Neural progenitor cell (in vitro differentiated cells): ENCODE results near the gene TRPT1. TPM values are rescaled to one million over a fixed set of nuclear protein-coding genes. Genes with fewer than 3 reads are reported as not detected.

ENCODE experiments used
- DNase-seq: peaks from one replicate; pipeline ENCODE4 v3.0.0-alpha.2; 2016; ENCODE audit warnings: low spot score
- H2AFZ ChIP-seq: fragments of 200-600 bp; sonication (generic); replicated peaks from 2 replicates; pipeline ENCODE4 v1.6.1; 2016; ENCODE audit warnings: antibody characterized with exemption
- H3F3A ChIP-seq: fragments of 200-600 bp; sonication (generic); 2 replicates; pipeline ENCODE4 v1.6.1; 2016; ENCODE audit warnings: antibody characterized with exemption, low read depth
- H3K27ac ChIP-seq: fragments of 200-600 bp; sonication (generic); 2 replicates; pipeline ENCODE4 v1.5.1; 2016; ENCODE audit warnings: mild to moderate bottlenecking
- H3K27me3 ChIP-seq: fragments of 200-600 bp; sonication (generic); 2 replicates; pipeline ENCODE4 v1.6.1; 2016; ENCODE audit warnings: mild to moderate bottlenecking, moderate library complexity
- H3K36me3 ChIP-seq: fragments of 200-600 bp; sonication (generic); 2 replicates; pipeline ENCODE4 v1.5.1; 2016
- H3K4me1 ChIP-seq: fragments of 200-600 bp; sonication (generic); 2 replicates; pipeline ENCODE4 v1.6.1; 2016; ENCODE audit warnings: mixed run types
- H3K4me2 ChIP-seq: fragments of 200-600 bp; sonication (generic); 2 replicates; pipeline ENCODE4 v1.6.1; 2016
- H3K4me3 ChIP-seq: fragments of 200-600 bp; sonication (generic); 2 replicates; pipeline ENCODE4 v1.5.1; 2016
- H3K79me2 ChIP-seq: fragments of 200-600 bp; sonication (generic); 2 replicates; pipeline ENCODE4 v1.6.1; 2016; ENCODE audit warnings: low read depth
- H3K9ac ChIP-seq: fragments of 200-600 bp; sonication (generic); 2 replicates; pipeline ENCODE4 v1.6.1; 2016
- H3K9me3 ChIP-seq: fragments of 200-600 bp; sonication (generic); 2 replicates; pipeline ENCODE4 v1.5.1; 2016; ENCODE audit warnings: low read depth
- H4K20me1 ChIP-seq: fragments of 200-600 bp; sonication (generic); 2 replicates; pipeline ENCODE4 v1.6.1; 2016; ENCODE audit warnings: low read depth
- H3K27ac Mint-ChIP-seq: 3 replicates; pipeline ENCODE4 v1.8.0; 2021; ENCODE audit warnings: mixed read lengths
- H3K27me3 Mint-ChIP-seq: 2 replicates; pipeline ENCODE4 v1.8.0; 2022; ENCODE audit warnings: low read depth, mild to moderate bottlenecking, inconsistent platforms, moderate library complexity, mixed read lengths; ENCODE audit not compliant: insufficient read depth
- H3K36me3 Mint-ChIP-seq: 3 replicates; pipeline ENCODE4 v1.8.0; 2021; ENCODE audit warnings: mixed read lengths
- H3K4me1 Mint-ChIP-seq: 3 replicates; pipeline ENCODE4 v1.8.0; 2021; ENCODE audit warnings: mixed read lengths
- H3K4me3 Mint-ChIP-seq: 3 replicates; pipeline ENCODE4 v1.8.0; 2021; ENCODE audit warnings: mild to moderate bottlenecking, moderate library complexity, mixed read lengths
- H3K9me3 Mint-ChIP-seq: 3 replicates; pipeline ENCODE4 v1.8.0; 2020; ENCODE audit warnings: mixed read lengths
- EZH2 ChIP-seq: fragments of 200-600 bp; sonication (generic); IDR thresholded peaks from 2 replicates; pipeline ENCODE4 v1.6.1; 2017; ENCODE audit warnings: antibody characterized with exemption, mild to moderate bottlenecking, moderate library complexity
- EZH2phosphoT487 ChIP-seq: fragments of 200-600 bp; sonication (generic); IDR thresholded peaks from 2 replicates; pipeline ENCODE4 v1.6.1; 2017; ENCODE audit warnings: antibody characterized with exemption
- total RNA-seq: library from RNA; depleted of rRNA; stranded (reverse); fragments of >200 nt; gene quantifications from 2 replicates; pipeline ENCODE4 v1.2.3, GENCODE V29; 2015; ENCODE audit warnings: low replicate concordance
- TF ChIP-seq, protein P1 (sequence below): fragments of 200-600 bp; sonication (generic); IDR thresholded peaks from 2 replicates; pipeline ENCODE4 v1.5.1; 2017; ENCODE audit warnings: antibody characterized with exemption, mild to moderate bottlenecking

TRPT1 gene
- total RNA-seq, 1 donor from 2014 or later: 17.5 TPM

DNA sequence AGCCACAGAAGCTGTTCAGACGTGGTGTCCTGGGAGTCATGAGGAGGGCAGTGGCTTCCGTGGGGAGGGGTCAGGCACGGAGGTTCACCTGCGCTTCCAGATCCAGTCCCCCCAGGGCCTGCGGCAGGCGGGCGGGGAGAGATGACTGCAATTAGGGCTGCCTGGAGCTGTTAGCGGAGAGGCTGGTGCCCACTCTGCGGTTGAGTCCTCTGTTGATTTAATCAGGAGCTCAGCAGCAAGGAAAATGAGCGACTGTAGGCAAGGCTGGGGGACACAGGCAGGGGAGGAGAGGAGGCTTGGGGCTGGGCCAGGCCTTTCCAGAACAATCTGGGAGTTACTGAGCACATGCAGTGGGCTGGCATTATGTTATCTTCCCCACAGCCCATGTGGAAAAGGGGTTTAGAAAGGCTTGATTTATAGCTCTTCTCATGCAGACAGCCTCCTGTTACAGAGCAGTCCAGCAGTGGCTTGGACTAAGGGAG lies 38.4 kb upstream of the TRPT1 start:
- no peak overlapping the region for H3K9ac ChIP-seq
- Mint-ChIP-seq H3K4me3 (no peak overlapping the region), H3K27ac (no peak overlapping the region)

DNA sequence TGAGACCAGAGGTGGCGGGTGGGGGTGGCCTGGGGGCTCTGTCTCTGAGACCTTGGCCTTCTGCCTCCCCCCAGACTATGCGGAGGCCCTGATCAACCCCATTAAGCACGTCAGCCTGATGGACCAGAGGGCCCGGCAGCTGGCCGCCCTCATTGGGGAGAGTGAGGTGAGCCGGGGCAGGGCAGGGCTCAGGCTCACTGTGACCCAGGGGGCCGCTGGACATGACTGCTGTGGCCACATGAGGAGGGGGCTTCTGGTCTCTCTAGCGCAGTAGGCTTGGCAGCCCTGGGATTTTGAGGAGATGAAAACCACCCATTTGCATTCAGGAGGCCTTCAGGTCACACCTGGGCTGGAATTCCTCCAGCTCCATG lies 37.9 kb upstream of the TRPT1 start:
- Mint-ChIP-seq H3K27me3 (peaks cover 12% of the 10 kb centered on the region), H3K36me3 (peaks cover 18% of the 10 kb centered on the region), H3K27ac (no peak overlapping the region), H3K9me3 (no peaks in the 10 kb centered on the region), H3K4me3 (no peak overlapping the region), H3K4me1 (peaks cover 15% of the 10 kb centered on the region)
- H3K9ac ChIP-seq: no peak overlapping the region
- H3K4me3 ChIP-seq: no peak overlapping the region
- H3K36me3 ChIP-seq: no peaks in the 10 kb centered on the region
- TF ChIP-seq EZH2 (no peak), EZH2phosphoT487 (no peak)
- TF ChIP-seq, protein P1, sequence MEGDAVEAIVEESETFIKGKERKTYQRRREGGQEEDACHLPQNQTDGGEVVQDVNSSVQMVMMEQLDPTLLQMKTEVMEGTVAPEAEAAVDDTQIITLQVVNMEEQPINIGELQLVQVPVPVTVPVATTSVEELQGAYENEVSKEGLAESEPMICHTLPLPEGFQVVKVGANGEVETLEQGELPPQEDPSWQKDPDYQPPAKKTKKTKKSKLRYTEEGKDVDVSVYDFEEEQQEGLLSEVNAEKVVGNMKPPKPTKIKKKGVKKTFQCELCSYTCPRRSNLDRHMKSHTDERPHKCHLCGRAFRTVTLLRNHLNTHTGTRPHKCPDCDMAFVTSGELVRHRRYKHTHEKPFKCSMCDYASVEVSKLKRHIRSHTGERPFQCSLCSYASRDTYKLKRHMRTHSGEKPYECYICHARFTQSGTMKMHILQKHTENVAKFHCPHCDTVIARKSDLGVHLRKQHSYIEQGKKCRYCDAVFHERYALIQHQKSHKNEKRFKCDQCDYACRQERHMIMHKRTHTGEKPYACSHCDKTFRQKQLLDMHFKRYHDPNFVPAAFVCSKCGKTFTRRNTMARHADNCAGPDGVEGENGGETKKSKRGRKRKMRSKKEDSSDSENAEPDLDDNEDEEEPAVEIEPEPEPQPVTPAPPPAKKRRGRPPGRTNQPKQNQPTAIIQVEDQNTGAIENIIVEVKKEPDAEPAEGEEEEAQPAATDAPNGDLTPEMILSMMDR: no peak
- DNase-seq: no peak
- H2AFZ ChIP-seq: no peak overlapping the region
- peaks cover 12% of the 10 kb centered on the region for H3F3A ChIP-seq
- H3K27me3 ChIP-seq: no peaks in the 10 kb centered on the region
- H3K27ac ChIP-seq: no peak overlapping the region
- H3K4me1 ChIP-seq: peaks cover 5% of the 10 kb centered on the region
- peaks cover 4% of the 10 kb centered on the region for H4K20me1 ChIP-seq
- no peaks in the 10 kb centered on the region for H3K9me3 ChIP-seq
- H3K4me2 ChIP-seq: no peak overlapping the region
- H3K79me2 ChIP-seq: no peaks in the 10 kb centered on the region

More for the DNA sequence above, 38.4 kb upstream of the TRPT1 start:
- peaks cover 17% of the 10 kb centered on the region for H3K4me1 Mint-ChIP-seq
- no peak overlapping the region for H2AFZ ChIP-seq
- no peak overlapping the region for H3K4me3 ChIP-seq
- peaks cover 7% of the 10 kb centered on the region for H3K4me1 ChIP-seq
- no peaks in the 10 kb centered on the region for H3K27me3 ChIP-seq
- no peaks in the 10 kb centered on the region for H3K9me3 Mint-ChIP-seq
- peaks cover 16% of the 10 kb centered on the region for H3K36me3 Mint-ChIP-seq
- no peaks in the 10 kb centered on the region for H3K79me2 ChIP-seq
- peaks cover 4% of the 10 kb centered on the region for H4K20me1 ChIP-seq
- no peaks in the 10 kb centered on the region for H3K9me3 ChIP-seq
- TF ChIP-seq, protein P1: no peak
- TF ChIP-seq EZH2phosphoT487 (no peak), EZH2 (no peak)
- no peak overlapping the region for H3K4me2 ChIP-seq
- peaks cover 17% of the 10 kb centered on the region for H3F3A ChIP-seq
- no peak overlapping the region for H3K27ac ChIP-seq
- no peak for DNase-seq
- H3K27me3 Mint-ChIP-seq: peaks cover 13% of the 10 kb centered on the region
- no peaks in the 10 kb centered on the region for H3K36me3 ChIP-seq

DNA sequence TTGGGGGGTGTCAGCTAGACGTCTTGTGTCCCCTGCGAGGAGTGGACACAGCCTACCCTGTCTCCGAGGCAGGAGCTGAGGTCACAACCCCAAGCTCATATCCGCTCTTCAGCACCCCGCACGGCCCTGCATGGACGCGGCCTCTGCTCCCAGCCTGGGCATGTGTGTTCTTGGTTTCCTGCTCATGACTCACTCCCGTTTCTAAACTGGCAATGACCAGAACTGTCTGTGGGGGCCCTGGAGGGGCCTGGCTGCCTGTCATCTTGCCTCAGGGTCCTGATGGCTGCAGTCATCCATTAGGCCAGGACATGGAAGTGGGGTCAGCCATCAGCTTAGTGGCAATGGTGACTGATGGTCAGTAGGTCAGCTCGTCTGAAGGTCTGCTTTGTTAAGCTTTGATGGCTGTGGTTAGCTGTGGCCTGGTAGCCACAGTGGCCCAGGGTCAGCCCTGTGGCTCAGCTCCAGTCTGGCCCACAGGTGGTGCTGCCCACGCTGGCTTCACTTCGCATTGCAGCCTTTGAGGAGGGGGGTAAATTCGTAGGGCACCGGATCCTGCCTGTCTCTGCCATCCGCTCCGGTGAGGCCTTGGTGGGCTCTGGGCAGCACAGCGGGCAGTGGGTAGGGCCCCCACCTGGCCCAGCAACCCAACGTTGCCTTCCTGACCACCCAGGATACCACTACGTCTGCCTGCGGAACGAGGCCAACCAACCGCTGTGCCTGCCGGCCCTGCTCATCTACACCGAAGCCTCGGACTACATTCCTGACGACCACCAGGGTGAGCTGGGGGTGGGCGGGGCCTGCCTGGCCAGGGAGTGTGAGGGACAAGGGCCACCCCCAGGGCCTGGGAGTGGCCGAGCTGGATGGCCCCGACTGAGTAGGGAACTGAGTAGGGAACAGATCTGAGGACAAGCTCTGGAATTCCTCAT lies 37.3 kb upstream of the TRPT1 start:
- H3K27ac Mint-ChIP-seq: peak overlapping the region; percentile 69
- Histone ChIP-seq H3K9ac (peak overlapping the region; percentile 38), H3K27me3 (no peaks in the 10 kb centered on the region), H3K79me2 (no peaks in the 10 kb centered on the region), H3K4me1 (no peaks in the 10 kb centered on the region), H3K4me2 (no peak overlapping the region), H3K4me3 (no peak overlapping the region), H4K20me1 (no peaks in the 10 kb centered on the region), H3F3A (peaks cover 6% of the 10 kb centered on the region), H3K27ac (no peak overlapping the region), H2AFZ (no peak overlapping the region), H3K36me3 (no peaks in the 10 kb centered on the region), H3K9me3 (no peaks in the 10 kb centered on the region)
- H3K27me3 Mint-ChIP-seq: peaks cover 9% of the 10 kb centered on the region
- DNase-seq: peak; percentile 61
- H3K9me3 Mint-ChIP-seq: no peaks in the 10 kb centered on the region
- TF ChIP-seq EZH2phosphoT487 (no peak), EZH2 (no peak)
- TF ChIP-seq, protein P1: peak; percentile 13
- H3K4me3 Mint-ChIP-seq: peak overlapping the region; percentile 67
- H3K4me1 Mint-ChIP-seq: peaks cover 11% of the 10 kb centered on the region
- H3K36me3 Mint-ChIP-seq: peaks cover 18% of the 10 kb centered on the region
